HL-60 (cell line): ENCODE measurements around the gene KRT15.

ENCODE experiments used
- GABPA ChIP-seq: IDR thresholded peaks from 2 replicates; pipeline ENCODE4 v1.6.1; 2012; ENCODE audit warnings: low read depth
- POLR2AphosphoS5 ChIP-seq: IDR thresholded peaks from 2 replicates; pipeline ENCODE4 v1.6.1; 2012; ENCODE audit warnings: low read depth
- TF ChIP-seq, protein P1 (sequence below): IDR thresholded peaks from one replicate; pipeline ENCODE4 v1.5.1; 2011; ENCODE audit warnings: low read length, control low read depth, inconsistent platforms; ENCODE audit not compliant: insufficient read depth
- TF ChIP-seq, protein P2 (sequence below): IDR thresholded peaks from 2 replicates; pipeline ENCODE4 v1.6.1; 2012; ENCODE audit warnings: low read depth; ENCODE audit not compliant: insufficient replicate concordance

DNA sequence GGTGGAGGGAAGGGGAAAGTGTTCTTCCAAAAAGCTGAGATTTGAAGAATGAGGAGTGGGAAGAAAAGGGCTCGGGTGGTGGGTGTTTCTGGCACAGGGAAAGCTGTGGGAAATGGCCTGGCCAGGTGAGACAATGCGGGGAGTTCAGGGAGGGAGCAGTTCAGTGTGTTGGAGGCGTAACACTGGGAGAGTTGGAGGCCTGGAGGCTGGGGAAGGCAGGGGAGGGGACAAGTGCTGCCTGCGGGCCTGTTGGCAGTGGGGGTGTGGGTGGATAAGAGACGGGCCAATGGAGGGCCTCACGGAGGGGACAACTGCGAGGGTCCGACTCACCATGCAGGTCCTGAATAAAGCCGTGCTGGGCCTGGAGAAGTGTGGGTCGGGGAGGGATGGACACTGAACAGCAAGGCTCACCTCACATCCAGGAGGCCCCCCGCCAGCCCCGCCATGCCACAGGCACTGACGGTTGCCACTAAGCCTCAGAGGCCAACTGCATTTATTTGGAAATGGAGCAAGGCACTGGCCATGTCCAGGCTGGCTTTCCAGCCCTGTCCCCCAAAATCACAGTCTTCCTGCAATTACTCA, 27.2 kb upstream of the KRT15 start:
- TF ChIP-seq, protein P1, sequence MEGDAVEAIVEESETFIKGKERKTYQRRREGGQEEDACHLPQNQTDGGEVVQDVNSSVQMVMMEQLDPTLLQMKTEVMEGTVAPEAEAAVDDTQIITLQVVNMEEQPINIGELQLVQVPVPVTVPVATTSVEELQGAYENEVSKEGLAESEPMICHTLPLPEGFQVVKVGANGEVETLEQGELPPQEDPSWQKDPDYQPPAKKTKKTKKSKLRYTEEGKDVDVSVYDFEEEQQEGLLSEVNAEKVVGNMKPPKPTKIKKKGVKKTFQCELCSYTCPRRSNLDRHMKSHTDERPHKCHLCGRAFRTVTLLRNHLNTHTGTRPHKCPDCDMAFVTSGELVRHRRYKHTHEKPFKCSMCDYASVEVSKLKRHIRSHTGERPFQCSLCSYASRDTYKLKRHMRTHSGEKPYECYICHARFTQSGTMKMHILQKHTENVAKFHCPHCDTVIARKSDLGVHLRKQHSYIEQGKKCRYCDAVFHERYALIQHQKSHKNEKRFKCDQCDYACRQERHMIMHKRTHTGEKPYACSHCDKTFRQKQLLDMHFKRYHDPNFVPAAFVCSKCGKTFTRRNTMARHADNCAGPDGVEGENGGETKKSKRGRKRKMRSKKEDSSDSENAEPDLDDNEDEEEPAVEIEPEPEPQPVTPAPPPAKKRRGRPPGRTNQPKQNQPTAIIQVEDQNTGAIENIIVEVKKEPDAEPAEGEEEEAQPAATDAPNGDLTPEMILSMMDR, result no peak
- TF ChIP-seq, protein P2, sequence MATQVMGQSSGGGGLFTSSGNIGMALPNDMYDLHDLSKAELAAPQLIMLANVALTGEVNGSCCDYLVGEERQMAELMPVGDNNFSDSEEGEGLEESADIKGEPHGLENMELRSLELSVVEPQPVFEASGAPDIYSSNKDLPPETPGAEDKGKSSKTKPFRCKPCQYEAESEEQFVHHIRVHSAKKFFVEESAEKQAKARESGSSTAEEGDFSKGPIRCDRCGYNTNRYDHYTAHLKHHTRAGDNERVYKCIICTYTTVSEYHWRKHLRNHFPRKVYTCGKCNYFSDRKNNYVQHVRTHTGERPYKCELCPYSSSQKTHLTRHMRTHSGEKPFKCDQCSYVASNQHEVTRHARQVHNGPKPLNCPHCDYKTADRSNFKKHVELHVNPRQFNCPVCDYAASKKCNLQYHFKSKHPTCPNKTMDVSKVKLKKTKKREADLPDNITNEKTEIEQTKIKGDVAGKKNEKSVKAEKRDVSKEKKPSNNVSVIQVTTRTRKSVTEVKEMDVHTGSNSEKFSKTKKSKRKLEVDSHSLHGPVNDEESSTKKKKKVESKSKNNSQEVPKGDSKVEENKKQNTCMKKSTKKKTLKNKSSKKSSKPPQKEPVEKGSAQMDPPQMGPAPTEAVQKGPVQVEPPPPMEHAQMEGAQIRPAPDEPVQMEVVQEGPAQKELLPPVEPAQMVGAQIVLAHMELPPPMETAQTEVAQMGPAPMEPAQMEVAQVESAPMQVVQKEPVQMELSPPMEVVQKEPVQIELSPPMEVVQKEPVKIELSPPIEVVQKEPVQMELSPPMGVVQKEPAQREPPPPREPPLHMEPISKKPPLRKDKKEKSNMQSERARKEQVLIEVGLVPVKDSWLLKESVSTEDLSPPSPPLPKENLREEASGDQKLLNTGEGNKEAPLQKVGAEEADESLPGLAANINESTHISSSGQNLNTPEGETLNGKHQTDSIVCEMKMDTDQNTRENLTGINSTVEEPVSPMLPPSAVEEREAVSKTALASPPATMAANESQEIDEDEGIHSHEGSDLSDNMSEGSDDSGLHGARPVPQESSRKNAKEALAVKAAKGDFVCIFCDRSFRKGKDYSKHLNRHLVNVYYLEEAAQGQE, result no peak
- TF ChIP-seq POLR2AphosphoS5 (no peak), GABPA (no peak)
